Activated effector memory CD4-positive, alpha-beta T cell treated with Interleukin-2 at 50 U/mL for 16 hours (primary cell): ENCODE data around the gene PROX1.

ENCODE experiments used
- DNase-seq: peaks from one replicate; pipeline ENCODE4 v3.0.0-alpha.2; 2020

The PROX1 gene

GRCh38 chr1:213980906-213981305 lies 6.9 kb upstream of the PROX1 start:
- DNase-seq, result no peak

- no peak for DNase-seq
Measured at GRCh38 chr1:213982289-213982671, 5.5 kb upstream of the PROX1 start.

GRCh38 chr1:213982672-213983492 lies 4.9 kb upstream of the PROX1 start:
- no peak for DNase-seq

DNA sequence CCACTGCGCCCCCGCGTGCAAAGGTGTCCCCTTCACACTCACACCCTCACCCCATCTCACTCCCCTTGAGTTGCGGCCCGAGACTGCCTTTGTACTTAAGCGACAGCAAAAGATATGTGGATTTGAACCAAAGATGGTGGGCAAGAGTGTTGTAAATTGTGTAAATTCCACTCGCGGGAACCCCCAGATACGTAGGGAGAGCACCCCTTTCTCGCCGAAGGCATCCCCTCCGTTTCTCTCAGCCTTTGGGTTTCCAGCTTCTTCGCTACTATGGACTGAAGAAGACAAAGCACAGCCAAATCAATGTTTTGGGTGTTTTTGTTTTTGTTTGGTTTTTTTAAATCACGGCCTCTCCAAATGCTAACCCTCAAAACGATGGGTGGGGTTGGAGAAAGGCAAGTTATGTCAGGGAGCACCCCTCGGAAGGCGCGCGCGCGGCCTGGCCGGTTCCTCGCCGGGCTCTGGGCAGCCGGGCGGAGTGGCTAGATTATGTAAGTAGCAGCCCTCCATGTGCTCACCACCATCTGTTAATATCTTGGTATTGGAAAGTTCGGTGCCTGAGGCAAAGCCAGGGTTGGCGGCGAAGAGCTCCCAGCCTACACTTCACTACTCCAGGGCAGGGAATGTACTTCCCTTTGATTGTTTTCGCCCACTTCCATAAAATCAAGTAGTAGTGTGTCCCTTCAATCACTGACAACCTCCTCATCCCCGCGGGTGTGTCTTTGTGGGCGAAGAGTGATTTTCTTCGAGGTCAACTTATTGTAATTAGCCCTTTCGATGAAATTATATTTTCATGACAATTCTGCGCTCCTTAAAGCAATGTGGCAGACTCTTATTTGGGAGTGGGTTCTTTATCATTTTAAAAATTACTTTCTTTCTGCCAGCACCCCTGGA lies 4.0 kb upstream of the PROX1 start:
- no peak for DNase-seq

DNA sequence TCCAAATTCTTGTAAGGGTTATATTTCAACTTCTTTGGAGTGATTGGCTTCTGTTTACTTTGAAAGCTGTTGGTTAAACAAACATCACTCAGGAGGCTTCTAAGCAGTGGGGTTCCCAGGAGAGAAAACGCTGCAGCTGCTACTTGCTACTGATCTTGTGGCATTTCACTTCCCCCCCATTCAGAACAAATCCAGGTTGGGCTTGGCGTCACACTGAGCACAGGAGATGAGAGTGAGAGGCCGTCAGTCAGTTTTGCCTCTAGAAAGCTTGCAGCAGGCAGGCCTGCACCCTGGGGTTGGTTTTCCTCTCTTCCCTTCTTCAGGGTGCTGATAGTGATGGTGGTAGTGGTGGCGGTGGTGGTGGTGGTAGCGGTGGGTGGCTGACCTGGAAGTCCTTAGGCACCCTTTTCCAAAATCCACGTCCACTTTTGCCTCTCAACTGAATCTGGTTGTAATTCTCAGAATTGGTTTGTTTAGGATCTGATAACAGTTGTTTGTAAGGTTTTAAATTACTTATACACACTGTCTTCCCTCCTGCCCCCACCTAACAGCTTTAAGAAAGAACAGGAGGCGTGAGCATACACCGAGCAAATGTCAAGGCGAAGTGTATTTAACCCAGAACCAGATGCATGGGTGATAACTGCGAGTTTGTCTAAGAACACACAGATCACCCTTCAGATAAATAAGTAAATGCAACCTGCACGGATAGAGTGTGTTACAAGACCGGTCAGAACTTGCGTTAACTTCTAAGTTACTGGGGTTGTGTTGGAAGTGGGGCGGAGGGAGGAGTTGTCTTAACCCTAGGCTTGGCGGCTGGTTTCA lies 3.2 kb upstream of the PROX1 start:
- DNase-seq, result no peak

DNA sequence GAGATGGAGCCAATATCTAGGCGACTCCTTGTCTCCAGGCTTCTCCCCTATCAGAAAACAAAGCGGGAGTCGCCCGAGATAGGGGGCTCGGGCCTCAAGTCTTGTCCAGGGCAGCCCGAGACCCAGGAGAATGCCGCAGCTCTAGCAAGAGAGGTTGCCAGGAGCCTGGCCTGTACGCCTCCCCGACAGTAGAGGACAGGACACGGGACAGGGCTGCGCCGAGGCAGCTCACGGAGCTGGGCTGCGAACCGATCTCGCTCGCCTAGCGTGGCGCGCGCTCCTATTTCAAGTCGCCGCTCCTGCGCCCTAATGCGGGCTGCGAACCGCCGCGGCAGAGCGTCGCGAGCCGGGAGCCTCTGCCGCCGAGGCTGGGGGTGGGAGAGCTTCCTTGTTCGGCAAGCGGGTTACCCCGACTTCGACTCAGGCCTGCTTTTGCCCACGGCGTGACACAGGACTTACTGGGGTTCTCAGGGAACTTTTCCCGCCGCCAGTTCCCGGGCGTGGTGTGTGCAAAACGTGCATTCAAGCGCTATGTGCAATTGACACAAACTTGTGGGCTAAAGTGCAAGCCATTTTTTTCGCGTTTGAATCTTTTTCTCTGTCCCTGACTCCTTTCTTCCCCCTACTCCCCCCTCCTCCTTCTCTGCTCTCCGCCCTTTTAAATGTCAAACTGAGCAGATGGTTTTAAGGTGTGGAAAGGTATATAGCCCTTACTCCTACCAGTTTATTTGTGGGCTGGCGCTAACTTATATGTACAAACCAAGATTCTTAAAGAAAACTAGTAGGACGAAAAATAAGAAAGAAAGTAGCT lies 2.4 kb upstream of the PROX1 start:
- no peak for DNase-seq

DNA sequence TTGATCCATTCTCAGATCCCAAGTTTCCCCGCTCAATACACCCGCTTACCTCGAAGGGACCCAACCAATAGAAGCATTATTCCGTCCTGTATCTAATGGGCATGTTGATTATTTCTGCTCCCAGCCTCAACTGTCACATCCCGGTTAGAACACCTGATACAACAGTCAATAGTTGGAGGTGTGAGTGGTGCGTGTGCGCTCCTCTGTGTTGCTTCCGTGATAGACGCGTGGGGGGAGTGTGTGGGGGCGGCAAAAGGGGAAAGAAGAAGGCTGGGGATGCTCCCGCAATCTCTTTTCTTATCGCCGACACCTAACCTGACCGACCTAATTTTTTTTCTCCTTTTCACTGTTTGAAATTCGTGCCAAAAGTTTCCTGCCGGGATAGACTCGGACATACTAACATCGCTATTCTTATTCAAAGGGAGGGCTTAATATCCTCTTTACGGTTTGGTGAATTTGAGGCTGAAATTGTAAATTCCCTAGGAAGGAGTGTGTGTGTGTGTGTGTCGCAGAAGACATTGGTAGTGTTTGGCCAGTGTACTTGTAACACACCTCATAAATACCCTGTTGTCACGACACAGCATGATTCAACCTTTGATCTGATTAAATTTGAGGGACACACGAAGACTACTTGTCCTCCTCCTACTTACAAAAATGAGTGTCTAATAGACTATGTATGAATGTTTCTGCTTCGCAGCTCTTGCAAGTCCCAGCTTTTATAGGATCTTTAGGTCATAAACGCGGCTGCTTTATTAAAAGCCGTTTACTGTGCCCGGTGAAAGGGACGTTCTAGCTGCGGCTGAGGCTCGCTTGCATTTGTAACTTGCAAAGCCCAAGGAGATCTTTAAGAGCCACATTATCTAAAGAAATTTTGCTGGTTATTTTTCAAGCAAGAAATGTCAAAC lies 1.5 kb upstream of the PROX1 start:
- no peak for DNase-seq

- no peak for DNase-seq
Measured at GRCh38 chr1:213986925-213987250, 885 bp upstream of the PROX1 start.

- no peak for DNase-seq
Measured at GRCh38 chr1:213987422-213987926, 299 bp upstream of the PROX1 start.

DNA sequence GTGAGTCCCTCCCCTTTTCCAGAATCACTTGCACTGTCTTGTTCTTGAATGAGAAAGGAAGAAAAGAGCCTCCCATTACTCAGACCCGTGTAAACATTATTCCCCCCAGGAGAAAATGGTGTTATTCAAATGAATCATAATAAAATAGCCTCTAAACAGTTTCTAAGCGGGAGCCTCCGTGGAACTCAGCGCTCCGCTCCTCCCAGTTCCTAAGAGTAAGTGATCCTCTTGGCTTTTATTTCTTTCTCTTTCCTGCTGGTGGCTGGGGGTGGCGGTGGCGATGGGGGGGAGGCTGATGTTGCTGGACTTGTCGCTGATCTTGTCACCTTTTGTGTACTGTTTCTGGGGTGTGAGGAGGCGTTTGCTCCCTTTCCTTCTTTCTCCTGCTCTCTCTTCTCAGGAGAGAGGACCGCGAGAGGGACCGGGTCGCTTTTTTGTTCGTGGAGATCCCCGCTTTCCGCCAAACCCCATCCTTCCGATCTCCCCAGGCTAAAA lies 781 bp downstream of the PROX1 start:
- no peak for DNase-seq

DNA sequence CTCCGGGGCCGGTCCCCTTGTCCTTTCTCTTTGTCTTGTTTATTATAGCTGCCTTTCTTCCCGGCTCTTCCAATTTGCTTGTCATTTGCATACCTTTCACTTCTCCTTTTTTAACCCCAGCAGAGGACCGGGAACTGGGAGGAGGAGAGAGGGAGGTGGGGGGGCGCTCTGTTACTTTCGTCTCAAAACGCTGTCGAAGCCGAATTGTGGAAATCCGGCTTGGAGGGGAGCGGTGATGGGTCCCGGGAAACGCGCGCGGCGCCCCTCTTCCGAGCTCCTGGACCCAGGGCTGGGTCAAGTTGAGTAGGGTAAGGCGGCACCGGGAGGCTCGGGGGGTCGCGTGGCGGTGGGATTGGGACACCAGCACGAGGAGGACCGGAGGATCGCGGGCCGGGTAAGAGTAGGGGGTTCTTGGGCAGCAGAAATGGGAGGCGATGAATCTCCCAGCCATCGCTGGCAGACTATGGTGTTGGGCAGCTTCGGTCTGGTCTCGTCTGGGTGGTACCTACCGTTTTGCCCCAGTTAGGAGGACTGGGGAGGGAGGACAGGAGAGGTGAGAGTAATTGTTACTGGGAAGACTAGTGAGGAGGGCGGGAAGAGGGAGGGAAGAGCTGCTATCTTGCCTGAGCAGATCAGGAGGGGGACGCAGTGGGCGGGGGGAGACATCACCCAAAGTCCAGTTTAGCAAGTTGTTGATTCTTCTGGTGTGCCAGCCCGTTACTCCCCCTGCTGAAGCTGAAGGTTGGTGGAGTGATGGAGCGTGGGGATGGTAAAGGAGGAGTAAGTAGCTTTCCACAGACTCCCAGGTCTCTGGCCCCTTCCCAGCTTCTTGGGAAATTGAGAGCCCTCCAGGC lies 1.5 kb downstream of the PROX1 start:
- DNase-seq, result no peak

- DNase-seq, result no peak
Measured at GRCh38 chr1:213993929-213994328, 6.2 kb downstream of the PROX1 start.

DNA sequence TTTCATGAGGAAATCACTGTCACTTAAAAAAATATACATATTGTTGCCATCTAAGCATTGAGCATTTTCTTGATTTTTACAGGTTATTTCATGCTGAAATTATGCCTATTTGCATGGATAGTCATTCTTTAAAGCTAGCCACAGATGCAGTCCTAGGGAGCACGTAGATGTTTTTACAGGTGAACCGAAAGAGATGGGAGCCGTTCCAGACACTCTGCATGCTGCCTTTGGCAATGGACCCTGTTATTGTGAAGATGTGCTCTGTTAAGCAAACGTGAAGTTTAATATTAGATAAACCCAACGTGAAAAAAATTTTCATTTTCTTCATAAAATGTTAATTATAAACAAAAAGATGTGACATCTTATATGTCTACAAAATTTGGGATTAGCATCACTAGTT lies 7.1 kb downstream of the PROX1 start:
- no peak for DNase-seq

GRCh38 chr1:213995603-213996002 lies 7.8 kb downstream of the PROX1 start:
- no peak for DNase-seq

GRCh38 chr1:213996320-213997037 lies 8.7 kb downstream of the PROX1 start:
- no peak for DNase-seq

GRCh38 chr1:213997038-213997771 lies 9.4 kb downstream of the PROX1 start:
- no peak for DNase-seq

- no peak for DNase-seq
Measured at GRCh38 chr1:213997772-213998107, 10.0 kb downstream of the PROX1 start.

DNA sequence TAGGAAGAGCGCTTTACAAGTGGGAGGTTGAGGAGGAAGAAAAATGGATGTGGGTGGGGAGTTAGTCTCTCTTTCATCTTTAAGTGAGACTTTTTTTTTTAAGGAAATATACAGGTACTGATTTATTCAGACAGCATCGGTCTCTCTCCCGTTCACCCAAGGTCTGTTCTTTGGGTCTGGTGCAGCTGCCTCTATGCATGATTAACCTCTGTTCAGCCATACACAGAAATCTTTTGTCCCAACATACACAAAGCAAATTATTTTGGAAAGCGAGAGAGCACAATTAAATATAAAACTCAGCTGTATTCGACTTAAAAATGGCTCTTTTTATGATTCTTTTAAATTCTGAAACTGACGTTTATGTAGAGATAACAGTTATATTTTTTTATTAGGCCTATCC lies 11.0 kb downstream of the PROX1 start:
- no peak for DNase-seq

- no peak for DNase-seq
Measured at GRCh38 chr1:213999732-214000131, 12.0 kb downstream of the PROX1 start.
